GM18873 (cell line): ENCODE measurements around the gene ZBTB22.
A peak's percentile ranks its signal among the peaks of the same experiment; 100 is the strongest.
"Not testable (repeated sequence)": the region's sequence is repeated elsewhere in the genome, so short reads cannot be mapped to it uniquely, and the experiment has no call there.

Experiments used
- ATAC-seq: cut with Tn5 transposase; IDR thresholded peaks from one replicate; pipeline ENCODE4 v1.9.1; 2021; ENCODE audit warnings: mild to moderate bottlenecking, moderate library complexity, moderate number of reproducible peaks; ENCODE audit not compliant: unreplicated experiment, low FRiP score

The ZBTB22 gene

DNA sequence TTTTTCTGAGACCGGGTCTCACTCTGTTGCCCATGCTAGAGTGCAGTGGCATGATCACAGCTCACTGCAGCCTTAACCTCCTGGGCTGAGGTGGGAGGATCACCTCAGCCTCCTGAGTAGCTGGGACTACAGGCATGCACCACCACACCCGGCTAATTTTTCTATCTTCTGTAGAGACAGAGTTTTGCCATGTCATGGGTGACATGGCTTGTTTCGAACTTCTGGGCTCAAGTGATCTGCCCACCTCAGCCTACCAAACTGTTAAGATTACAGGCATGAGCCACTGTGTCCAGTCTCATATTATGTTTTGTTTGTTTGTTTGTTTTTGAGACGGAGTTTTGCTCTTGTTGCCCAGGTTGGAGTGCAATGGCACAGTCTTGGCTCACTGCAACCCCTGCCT lies 32.3 kb downstream of the ZBTB22 start:
- not testable (repeated sequence) for ATAC-seq

GRCh38 chr6:33280539-33280938 lies 37.0 kb downstream of the ZBTB22 start:
- ATAC-seq, result no peak

DNA sequence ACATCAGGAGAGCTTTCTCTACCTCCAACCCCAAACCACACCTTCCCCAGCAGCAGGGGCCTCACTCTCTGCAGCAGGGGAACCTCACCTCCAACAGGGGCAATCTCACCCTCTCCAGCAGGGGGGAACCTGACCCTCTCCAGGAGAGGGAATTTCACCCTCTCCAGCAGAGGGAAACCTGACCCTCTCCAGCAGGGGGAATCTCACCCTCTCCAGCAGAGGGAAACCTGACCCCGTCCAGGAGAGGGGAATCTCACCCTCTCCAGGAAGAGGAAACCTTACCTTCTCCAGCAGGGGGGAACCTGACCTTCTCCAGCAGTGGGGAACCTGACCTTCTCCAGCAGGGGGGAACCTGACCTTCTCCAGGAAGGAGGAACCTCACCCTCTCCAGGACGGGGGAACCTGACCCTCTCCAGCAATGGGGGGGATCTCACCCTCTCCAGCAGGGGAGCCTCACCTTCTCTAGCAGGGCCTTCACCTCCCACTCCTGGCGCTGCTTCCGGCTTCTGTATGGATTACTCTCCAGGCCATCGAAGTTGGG lies 37.5 kb downstream of the ZBTB22 start:
- no peak for ATAC-seq

DNA sequence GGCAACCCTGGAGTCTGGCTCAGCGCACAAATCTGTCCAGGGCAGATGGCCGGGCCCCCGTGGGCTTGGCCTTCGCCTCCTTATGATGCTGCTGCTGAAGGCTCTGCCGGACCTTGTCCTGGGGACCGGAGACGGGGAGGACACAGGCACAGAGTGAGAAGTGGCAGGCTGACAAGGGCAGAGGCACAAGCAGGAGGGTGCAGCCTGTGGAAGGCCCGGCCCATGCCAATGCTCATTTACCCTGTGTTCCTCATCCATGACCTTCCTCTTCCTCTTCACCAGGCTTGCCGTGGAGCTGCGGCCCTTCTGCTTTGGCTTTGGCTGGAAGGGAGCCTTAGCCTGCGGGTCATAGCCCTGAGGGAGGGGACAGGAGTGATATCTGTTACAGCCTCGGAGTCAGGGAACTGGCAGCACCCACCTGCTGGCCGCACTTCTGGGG lies 38.3 kb downstream of the ZBTB22 start:
- ATAC-seq, result no peak

DNA sequence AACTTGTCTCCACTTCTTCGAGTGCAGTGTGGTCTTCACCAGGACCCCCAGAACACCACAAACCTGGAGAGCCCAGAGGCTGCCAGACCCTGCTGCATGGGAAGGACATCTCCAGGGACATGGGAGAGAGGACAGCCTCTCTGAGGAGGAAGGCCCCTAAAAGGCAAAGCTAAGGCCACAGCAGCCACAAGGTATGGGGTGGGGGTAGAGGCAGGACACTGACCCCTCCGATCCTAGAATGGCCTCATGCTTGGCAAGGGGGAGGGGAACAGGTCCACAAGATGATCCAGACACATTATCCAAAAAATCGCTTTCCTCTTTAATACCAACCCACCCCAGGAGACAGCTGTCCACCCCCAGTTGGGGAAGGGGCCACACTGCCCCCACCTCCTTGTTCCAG lies 38.7 kb downstream of the ZBTB22 start:
- no peak for ATAC-seq

DNA sequence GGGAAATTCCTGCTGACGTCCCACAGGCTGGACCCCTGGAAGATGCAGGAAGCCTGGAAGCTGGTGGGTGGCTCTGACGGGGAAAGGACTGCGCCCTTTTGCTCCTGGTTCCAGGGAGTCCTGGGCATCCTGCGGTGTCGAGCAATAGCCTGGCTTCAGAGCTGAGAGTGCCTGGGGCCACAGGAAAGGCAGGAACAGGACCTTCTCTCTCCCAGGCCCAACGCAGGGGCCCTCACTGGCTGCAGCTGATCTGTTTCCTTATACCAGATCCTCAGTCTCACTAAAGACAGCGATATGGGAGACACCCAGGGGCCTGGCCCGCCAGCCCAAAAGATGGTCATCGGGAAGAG lies 39.2 kb downstream of the ZBTB22 start:
- ATAC-seq, result no peak

DNA sequence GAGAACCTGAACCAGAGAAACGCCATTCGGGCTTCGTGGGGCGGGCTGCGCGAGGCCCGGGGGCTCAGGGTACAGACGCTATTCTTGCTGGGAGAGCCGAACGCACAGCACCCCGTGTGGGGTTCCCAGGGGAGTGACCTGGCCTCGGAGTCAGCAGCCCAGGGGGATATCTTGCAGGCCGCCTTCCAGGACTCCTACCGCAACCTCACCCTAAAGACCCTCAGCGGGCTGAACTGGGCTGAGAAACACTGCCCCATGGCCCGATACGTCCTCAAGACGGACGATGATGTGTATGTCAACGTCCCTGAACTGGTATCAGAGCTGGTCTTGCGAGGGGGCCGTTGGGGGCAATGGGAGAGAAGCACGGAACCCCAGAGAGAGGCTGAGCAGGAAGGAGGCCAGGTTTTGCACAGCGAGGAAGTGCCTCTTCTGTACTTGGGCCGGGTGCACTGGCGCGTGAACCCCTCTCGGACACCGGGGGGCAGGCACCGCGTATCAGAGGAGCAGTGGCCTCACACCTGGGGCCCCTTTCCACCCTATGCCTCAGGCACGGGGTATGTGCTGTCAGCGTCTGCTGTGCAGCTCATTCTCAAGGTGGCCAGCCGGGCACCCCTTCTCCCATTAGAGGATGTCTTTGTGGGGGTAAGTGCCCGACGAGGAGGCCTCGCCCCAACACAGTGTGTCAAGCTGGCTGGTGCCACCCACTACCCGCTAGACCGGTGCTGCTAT lies 39.7 kb downstream of the ZBTB22 start:
- ATAC-seq, result no peak

GRCh38 chr6:33276864-33277662 lies 40.5 kb downstream of the ZBTB22 start, which contains the start of gene B3GALT4:
Gene B3GALT4, plus strand, starts transcription at chr6:33277123. Its CDS starts 297 bp downstream, at chr6:33277420.
- ATAC-seq, result peak; percentile 36

DNA sequence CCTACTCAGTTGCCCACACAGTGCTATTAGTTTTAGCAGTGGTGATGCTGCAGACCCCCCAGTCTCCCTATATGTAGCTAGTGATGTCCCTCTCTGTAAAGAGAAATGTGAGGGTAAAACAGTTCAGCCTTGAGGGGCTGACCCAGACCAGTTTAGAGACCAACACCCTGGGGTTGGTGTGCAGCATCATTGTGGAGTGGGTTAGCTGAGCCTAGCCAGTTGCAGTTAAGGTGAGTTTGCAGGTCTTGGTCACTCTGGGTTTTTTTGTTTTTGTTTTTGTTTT lies 41.0 kb downstream of the ZBTB22 start:
- no peak for ATAC-seq

GRCh38 chr6:33275795-33276580 lies 41.6 kb downstream of the ZBTB22 start:
- not testable (repeated sequence) for ATAC-seq

- ATAC-seq, result no peak
These were observed 43.3 kb downstream of the ZBTB22 start for GRCh38 chr6:33273924-33274902.

GRCh38 chr6:33273129-33273923 lies 44.2 kb downstream of the ZBTB22 start:
- ATAC-seq, result no peak

DNA sequence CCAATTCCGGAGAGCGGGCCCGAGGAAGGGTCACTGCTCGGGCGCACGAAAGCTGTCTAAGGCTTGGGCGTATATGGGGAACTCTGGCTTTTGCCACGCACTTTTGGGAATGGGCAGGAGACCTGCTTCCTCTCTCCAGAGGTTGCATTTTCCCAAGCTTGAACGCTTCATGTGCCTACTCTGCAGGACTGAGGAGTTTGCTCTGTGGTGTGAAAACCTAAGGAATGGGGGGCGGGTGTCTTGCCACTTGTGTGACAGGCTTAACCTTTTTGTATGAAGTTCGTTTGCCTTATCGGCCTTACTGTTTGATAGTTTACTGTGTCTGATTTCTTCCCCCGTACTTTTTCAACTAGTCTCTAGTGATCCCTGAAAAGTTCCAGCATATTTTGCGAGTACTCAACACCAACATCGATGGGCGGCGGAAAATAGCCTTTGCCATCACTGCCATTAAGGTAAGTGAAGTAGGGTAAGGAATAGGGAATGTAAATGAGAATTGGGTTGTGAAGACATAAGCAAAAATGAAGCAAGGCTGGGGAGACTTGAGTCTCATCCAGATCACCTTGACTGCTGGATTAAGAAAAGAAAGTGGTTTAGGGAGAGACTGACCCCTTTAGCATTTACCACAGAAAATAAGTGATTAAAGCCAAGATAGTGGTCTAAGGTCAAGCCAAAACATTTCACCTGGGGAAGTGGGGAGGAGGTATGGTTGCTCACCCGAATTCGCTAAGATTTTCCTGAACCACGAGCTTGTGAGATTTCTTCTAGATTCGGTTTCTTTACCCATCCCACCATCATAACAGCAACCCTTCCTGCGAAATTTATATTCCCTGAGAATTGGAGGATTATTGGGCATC lies 45.0 kb downstream of the ZBTB22 start:
- ATAC-seq, result no peak

DNA sequence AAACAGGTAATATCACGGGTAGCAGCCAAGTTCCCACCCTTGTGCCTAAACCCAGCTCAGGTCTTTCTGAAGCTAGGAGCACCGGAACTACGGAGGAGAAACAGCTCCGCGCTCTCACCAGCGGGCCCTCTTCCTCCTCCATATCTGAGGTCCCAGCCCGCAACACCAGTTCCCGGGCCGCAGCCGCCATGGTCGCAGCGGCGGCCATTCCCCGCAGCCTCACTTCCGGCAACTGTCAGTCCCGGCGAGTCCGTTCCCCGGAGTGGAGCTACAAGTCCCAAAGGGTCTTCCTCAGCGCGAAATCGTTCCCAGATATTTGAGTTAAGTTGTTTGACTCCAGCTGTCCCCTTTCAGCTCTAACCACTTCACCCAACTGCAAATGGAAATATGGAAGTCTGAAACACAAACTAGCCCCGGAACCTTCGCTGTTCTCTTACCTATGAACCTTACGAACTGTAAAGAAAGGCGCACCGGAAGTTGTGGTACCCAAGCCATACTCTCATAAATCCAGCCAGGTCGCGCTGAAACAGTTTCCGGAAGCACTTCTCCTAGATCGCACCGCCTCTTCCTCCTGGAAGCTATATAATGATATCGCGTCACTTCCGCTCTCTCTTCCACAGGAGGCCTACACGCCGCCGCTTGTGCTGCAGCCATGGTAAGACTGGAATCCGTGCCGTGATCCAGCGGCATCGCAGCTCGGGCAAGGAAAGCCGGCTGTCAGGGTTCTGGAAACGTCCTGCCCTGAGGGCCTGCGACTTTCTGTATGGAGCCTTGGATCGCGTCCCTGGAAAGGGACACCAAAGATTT lies 45.9 kb downstream of the ZBTB22 start, which contains the start of the genes RPS18 and VPS52:
Gene RPS18 (plus strand): TSS at position 608 of the 807 bp plus-strand sequence. CDS start 45 bp downstream, at position 653.
Gene VPS52 (minus strand): TSS at position 409 of the 807 bp plus-strand sequence. CDS start 201 bp downstream, at position 208.
- ATAC-seq, result peak; percentile 69

GRCh38 chr6:33271117-33271467 lies 46.5 kb downstream of the ZBTB22 start:
- no peak for ATAC-seq
